ENCODE measurements around the gene B4GALT1.

Gene B4GALT1

GRCh38 chr9:33123407-33124031, 43.6 kb downstream of the B4GALT1 start:
- DNase-seq (ENCODE audit: low read depth): no peak

DNA sequence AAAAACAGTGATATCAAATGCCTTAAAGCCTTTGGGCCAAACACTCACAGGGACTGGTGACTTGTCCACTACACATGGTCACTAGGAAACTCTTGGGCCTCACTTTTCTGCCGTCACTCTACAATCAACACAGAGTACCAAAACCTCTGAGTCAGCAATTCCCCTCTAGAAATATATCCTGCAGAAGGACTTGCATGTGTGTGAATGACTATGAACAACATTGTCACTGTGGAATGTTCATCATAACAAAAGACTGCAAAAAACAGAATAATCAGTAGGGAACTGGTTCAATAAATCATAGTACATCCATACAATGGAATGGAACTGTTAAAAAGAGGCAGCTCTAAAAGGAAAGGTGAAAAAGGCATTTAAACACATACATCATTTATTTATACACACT, 46.5 kb downstream of the B4GALT1 start:
- no peak for DNase-seq (ENCODE audit: low read depth)

DNA sequence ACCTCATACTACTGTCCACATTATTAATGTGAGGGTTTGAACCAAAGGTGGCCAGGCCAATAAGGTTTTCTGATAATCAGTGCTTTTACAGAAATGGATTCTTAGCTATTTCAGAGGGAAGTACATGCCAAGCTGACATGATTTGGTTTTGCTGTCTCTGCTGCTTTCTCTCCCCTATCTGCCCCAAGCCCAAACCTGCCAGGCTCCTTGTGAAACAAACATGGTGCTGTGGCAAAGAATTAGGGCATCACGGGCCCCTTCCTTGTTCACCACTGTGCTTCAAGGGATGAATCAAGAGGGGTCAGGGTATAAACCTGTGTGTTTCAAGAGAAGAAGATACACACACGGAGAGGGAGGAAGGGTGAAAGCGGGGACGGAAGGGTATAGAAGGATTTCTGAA, 49.3 kb downstream of the B4GALT1 start:
- no peak for DNase-seq (ENCODE audit: low read depth)

- no peak for DNase-seq (ENCODE audit: low read depth)
Observed at GRCh38 chr9:33117306-33117705, 49.8 kb downstream of the B4GALT1 start.

GRCh38 chr9:33116860-33117259, 50.3 kb downstream of the B4GALT1 start:
- no peak for DNase-seq (ENCODE audit: low read depth)

DNA sequence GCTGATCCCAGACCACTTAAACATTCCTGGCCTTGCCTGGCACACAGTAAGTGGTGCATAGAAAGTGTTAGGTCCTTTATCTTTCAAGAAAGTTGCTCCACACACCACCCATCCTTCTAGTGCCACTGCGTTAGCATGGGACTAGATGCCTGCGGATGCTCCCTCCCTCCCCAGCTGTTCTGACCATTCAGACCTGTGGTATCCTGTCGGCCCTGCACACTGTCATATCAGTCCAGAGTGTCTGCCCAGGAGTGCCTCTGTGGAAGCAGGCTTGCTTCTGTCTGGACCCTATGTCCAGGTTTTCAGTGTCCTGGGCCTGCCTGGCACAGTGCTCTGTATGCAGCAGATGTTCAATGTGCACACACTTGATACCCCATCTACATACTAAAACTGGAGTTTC, 52.4 kb downstream of the B4GALT1 start:
- DNase-seq (ENCODE audit: low read depth): no peak

DNA sequence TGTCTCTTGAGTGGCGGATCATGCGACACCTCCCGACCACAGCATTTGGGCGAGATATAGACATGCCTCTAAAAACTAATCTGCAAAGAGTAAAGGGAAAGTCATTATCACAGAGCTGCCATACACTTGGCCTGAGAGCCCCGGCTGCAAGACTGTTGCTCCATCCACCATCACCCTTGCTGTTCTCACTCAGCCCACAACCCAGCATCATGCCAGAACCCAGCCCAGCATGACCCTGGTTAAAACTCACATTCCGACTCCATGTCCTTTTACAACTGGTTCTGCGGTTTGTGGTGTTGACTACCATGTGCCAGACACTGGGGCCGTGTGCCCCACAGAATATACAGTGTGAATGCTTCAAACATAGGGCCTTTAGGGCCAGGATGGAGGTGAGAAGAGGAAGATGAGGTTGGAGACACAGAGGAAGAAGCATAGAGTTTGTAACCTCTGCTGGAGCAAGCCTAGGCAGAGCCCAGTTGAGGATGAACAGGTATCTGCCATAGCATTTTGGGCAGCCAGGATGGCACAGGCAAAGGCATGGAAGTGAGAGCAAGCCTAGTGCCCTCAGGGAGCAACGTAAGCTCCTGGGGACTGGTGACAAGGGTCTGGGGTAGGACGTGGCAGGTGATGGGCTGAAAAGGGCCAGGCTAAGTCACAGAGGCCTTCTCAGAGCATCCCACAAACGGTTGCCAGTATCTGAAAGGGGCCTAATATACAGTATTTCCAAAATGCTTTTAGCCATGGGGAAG, 53.2 kb downstream of the B4GALT1 start:
- no peak for DNase-seq (ENCODE audit: low read depth)

DNA sequence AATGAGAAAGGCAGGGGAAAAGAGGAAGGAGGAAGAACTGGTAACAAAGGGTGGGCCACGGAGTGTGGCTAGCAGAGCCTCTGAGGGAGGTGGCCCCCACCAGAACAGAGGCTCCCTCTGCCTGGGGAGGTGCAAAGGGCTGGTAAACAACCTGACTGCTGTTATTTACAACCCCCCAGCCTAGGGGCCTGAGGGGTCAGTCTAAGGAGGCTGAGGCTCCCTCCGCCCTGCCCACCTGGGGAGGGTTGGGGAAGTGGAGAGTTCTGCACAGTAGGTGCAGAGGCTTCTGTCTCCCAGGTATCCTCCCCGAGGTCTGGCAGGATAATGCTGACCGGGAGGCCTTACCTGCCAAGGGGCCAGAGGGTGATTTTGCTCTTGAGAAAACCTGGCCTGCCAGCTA, 55.0 kb downstream of the B4GALT1 start:
- DNase-seq (ENCODE audit: low read depth): no peak

- DNase-seq (ENCODE audit: low read depth): no peak
Observed at GRCh38 chr9:33111631-33112030, 55.5 kb downstream of the B4GALT1 start.

GRCh38 chr9:33110686-33111085, 56.5 kb downstream of the B4GALT1 start:
- DNase-seq (ENCODE audit: low read depth): no peak

DNA sequence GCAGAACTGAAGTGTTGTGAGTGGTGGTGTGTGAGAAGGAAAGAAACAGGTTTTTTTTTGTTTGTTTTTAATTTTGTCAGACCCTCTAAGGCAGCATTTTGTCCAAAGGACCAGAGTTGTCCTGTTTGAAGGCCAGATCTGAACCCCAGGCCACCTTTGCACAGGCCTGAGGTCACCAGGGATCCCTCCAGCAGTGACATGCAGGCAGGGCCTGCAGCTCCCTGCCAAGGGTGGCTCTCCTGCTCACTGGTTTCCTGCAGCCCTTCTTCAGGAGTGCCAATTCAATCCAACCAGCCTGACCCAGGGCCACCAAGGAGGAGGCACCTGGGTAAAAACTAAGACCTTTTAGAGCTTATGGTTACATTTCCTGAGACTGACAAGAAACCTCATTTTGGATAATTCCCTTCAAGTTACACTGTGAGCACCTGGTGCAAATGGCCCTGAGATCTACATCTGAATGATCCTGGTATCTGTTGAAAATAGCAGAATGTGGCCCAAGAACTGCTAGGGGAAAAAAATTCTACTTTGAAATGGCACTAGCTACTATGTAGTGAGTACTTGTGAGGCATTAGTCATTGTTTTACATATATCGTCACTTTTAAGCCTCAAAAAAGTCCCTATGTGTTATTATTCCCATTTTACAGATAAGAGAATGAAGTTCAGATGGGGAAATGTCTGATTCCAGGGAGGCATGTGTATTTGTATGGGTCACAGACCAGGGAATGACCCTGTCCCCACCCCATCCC, 57.1 kb downstream of the B4GALT1 start:
- no peak for DNase-seq (ENCODE audit: low read depth)

DNA sequence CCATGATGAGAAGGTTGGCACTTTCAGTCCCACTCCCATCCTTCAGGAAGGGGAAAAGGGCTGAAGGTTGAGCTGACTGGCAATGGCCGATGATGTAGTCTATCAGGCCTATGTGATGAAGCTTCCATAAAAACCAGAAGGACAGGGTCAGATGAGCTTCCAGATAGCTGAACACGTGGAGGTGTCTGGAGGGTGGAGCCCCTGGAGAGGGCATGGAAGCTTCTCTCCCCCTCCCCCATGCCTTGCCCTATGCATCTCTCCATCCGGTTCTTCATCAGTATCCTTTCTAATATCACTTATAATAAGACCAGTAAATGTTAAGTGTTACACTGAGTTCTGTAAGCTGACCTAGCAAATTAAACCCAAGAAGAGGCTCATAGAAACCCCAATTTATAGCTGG, 58.0 kb downstream of the B4GALT1 start:
- no peak for DNase-seq (ENCODE audit: low read depth)

- DNase-seq (ENCODE audit: low read depth): no peak
Observed at GRCh38 chr9:33108472-33108871, 58.7 kb downstream of the B4GALT1 start.

DNA sequence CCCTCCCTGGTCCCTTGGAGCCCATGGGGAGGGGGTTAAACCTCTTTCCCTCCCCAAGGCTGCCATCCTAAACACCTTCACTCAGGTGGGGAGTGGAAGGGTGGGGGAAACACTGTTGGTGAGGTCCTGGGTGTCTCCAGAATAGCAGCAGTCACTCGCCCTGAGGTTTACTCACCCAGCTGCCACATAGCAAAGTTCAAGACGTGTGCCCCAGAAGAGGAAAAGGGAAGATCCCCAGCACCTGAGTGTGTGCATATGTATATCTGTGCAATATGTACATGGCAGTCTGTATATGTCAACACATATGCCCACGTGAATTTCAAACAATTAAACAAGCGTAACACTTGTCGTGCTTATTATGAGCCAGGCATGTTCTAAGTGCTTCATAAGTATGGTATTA, 59.4 kb downstream of the B4GALT1 start:
- DNase-seq (ENCODE audit: low read depth): no peak

- no peak for DNase-seq (ENCODE audit: low read depth)
Observed at GRCh38 chr9:33106827-33107621, 60.1 kb downstream of the B4GALT1 start.

DNA sequence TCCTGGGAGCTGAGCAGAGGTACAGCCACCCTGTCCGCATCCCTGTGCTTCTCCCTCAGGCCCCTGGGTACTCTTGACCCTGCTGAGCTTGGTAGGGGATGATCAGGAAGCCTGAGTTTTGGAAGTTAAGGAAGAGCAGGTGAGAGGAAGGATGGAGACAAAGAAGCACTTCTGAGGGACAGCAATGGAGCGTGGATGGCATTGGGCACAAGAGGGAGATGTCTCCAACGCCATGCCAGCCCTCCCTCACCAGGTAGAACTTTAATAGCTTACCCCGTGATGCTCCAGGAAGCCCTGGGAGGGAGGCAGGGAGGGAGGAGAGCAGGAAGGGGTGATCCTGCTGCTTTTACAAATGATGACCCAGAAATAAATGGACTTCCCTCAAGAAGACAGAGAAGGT, 60.8 kb downstream of the B4GALT1 start:
- no peak for DNase-seq (ENCODE audit: low read depth)

DNA sequence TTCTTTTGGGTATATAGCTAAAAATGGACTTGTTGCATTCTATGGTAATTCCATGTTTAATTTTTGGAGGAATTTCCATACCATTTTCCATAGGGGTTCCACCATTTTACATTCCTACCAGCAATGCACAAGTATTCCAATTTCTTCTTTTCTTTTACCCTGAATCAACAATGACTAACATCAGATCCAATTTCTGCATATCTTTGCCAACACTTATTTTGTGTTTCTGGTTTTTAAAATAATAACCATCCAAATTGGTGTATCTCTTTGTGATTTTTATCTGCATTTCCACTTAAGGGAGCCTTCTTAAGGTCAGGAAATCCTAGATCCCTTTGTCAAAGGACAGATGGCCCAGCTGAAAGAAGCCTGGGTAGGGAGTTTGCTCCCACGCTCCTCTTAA, 61.2 kb downstream of the B4GALT1 start:
- no peak for DNase-seq (ENCODE audit: low read depth)

DNA sequence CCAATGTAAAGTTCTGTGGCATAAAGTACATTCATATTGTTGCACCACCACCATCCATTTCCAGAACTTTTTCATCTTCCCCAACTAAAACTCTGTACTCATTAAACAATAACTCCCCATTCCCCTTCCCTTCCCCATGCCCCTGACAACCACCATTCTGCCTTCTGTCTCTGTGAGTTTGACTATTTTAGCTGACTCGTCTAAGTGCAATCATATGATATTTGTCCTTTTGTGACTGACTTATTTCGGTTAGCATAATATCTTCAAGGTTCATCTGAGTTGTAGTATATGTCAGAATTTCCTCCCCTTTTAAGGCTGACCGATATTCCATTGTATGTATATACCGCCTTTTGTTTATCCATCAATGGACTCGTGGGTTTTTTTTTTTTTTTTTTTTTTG, 61.6 kb downstream of the B4GALT1 start:
- no peak for DNase-seq (ENCODE audit: low read depth)

GRCh38 chr9:33104401-33104800, 62.7 kb downstream of the B4GALT1 start:
- DNase-seq (ENCODE audit: low read depth): no peak

- DNase-seq (ENCODE audit: low read depth): no peak
Observed at GRCh38 chr9:33103501-33104281, 63.4 kb downstream of the B4GALT1 start.

DNA sequence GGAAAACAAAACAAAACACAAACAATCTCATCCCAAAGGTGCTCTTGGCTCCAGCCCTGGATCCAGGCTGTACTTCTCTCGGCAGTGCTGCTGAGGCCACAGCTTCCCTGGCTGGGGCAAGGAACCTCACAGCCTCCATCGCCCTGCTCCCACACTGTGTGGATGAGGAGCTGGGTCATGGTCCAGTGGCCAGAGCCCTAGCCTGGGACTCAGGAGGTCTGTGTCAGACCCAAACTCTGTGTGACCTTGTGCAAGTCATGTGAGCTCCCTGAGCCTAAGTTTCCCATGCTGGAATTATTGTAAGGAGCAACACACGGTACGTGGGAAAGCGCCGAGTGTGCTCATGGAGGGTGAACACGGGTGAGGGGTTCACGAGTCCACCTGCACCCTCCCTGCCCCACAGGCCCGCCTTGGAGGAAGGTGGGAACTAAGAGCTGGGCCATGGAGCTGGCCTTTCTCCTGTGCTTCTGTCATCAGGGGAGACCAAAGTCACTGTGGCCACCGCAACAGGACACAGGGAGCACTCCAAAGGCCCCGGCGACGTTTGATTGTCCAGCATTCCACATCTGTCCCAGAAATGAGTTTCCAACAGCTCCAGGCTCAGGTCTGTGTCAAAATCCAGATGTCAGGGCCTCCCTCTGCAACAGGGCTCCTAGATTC, 64.5 kb downstream of the B4GALT1 start:
- no peak for DNase-seq (ENCODE audit: low read depth)

All from T-helper 22 cell (primary cell).